D341Med (cell line): Measurements from ENCODE around the gene NTN1.
"Not testable (repeated sequence)": the region's sequence is repeated elsewhere in the genome, so short reads cannot be mapped to it uniquely, and the experiment has no call there.

Source experiments
- DNase-seq: peaks from one replicate; pipeline ENCODE4 v3.0.0; 2012; ENCODE audit warnings: low spot score

NTN1 gene

GRCh38 chr17:9123594-9124553, 102.6 kb downstream of the NTN1 start:
- no peak for DNase-seq

GRCh38 chr17:9124554-9124935, 103.2 kb downstream of the NTN1 start:
- DNase-seq, result no peak

- DNase-seq, result no peak
These were observed 104.4 kb downstream of the NTN1 start for GRCh38 chr17:9125722-9126121.

- no peak for DNase-seq
These were observed 106.0 kb downstream of the NTN1 start for GRCh38 chr17:9127340-9127739.

GRCh38 chr17:9131371-9131770, 110.1 kb downstream of the NTN1 start:
- no peak for DNase-seq

GRCh38 chr17:9132291-9132690, 111.0 kb downstream of the NTN1 start:
- no peak for DNase-seq

GRCh38 chr17:9132944-9133610, 111.8 kb downstream of the NTN1 start:
- DNase-seq, result no peak

GRCh38 chr17:9138161-9138717, 116.9 kb downstream of the NTN1 start:
- DNase-seq, result no peak

GRCh38 chr17:9139695-9140094, 118.4 kb downstream of the NTN1 start:
- no peak for DNase-seq

GRCh38 chr17:9140550-9141424, 119.5 kb downstream of the NTN1 start:
- no peak for DNase-seq

GRCh38 chr17:9141425-9141753, 120.1 kb downstream of the NTN1 start:
- DNase-seq, result no peak

GRCh38 chr17:9142772-9143494, 121.6 kb downstream of the NTN1 start:
- no peak for DNase-seq

GRCh38 chr17:9144502-9145249, 123.4 kb downstream of the NTN1 start:
- DNase-seq, result no peak

- no peak for DNase-seq
These were observed 124.8 kb downstream of the NTN1 start for GRCh38 chr17:9146064-9146463.

- DNase-seq, result no peak
These were observed 127.7 kb downstream of the NTN1 start for GRCh38 chr17:9148905-9149525.

- DNase-seq, result no peak
These were observed 129.3 kb downstream of the NTN1 start for GRCh38 chr17:9150446-9151090.

GRCh38 chr17:9151091-9151490, 129.8 kb downstream of the NTN1 start:
- DNase-seq, result no peak

GRCh38 chr17:9151740-9152139, 130.4 kb downstream of the NTN1 start:
- DNase-seq, result not testable (repeated sequence)

GRCh38 chr17:9158544-9159452, 137.5 kb downstream of the NTN1 start:
- no peak for DNase-seq
